ENCODE measurements around the gene AFDN.

DNA sequence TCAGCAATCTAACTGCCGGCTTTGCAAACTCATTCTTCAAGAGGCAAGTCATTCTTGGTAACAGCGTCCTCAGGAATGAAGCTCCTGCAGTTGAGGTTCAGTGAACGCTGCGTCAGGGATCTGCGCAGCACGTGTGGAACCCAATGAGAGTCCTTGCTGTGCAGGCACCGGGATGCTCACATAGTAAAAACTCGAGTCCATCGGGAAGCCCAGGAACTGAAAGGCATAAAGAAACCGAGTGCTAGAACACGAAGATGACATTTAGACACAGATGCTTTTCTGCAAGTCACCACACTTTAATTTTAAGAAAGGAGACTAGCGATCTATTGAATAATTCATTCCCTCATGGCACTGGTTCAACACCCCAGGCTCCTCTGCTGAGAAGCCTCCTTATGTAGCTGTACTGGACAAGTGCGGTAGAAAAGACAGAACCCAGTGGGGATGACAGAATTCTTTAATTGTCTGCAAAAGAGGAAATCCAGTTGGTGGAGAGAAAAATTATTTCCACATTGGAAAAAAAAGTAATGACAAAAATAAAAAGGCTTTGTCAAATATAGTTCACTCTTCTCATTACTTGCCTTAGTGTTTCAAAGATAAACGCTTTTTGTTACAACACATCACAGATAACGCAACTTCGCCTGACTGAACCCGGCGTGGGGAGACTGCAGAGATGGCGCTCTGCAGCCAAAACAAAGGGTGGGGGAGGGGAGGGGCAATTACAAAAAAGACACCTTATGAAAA, 1.9 kb upstream of the AFDN start:
- TF ChIP-seq EZH2 (IDR thresholded peaks at IDR 0.05; ENCODE audit: borderline replicate concordance, low read depth, low read length, poor library complexity, severe bottlenecking): no peak
- TF ChIP-seq, protein P1, sequence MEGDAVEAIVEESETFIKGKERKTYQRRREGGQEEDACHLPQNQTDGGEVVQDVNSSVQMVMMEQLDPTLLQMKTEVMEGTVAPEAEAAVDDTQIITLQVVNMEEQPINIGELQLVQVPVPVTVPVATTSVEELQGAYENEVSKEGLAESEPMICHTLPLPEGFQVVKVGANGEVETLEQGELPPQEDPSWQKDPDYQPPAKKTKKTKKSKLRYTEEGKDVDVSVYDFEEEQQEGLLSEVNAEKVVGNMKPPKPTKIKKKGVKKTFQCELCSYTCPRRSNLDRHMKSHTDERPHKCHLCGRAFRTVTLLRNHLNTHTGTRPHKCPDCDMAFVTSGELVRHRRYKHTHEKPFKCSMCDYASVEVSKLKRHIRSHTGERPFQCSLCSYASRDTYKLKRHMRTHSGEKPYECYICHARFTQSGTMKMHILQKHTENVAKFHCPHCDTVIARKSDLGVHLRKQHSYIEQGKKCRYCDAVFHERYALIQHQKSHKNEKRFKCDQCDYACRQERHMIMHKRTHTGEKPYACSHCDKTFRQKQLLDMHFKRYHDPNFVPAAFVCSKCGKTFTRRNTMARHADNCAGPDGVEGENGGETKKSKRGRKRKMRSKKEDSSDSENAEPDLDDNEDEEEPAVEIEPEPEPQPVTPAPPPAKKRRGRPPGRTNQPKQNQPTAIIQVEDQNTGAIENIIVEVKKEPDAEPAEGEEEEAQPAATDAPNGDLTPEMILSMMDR (conservative IDR thresholded peaks at IDR 0.05; ENCODE audit: low read depth, low read length): no peak
